ENCODE measurements around the gene DAGLA.

DAGLA gene

GRCh38 chr11:61779666-61780525, 99.7 kb downstream of the DAGLA start:
- H3K4me1 Mint-ChIP-seq (ENCODE audit: low read depth): peaks cover 6% of the 10 kb centered on the region
- no peaks in the 10 kb centered on the region for H3K9me3 Mint-ChIP-seq
- no peaks in the 10 kb centered on the region for H3K36me3 Mint-ChIP-seq (ENCODE audit: low read depth)
- H3K27me3 Mint-ChIP-seq: peaks cover 10% of the 10 kb centered on the region
- H3K4me3 Mint-ChIP-seq: no peak overlapping the region
- H3K27ac Mint-ChIP-seq: no peak overlapping the region

GRCh38 chr11:61780581-61781162, 100.5 kb downstream of the DAGLA start:
- no peak overlapping the region for H3K4me3 Mint-ChIP-seq
- no peak overlapping the region for H3K27ac Mint-ChIP-seq
- H3K36me3 Mint-ChIP-seq (ENCODE audit: low read depth): no peaks in the 10 kb centered on the region
- H3K9me3 Mint-ChIP-seq: no peaks in the 10 kb centered on the region
- peaks cover 6% of the 10 kb centered on the region for H3K4me1 Mint-ChIP-seq (ENCODE audit: low read depth)
- H3K27me3 Mint-ChIP-seq: peaks cover 10% of the 10 kb centered on the region

- H3K36me3 Mint-ChIP-seq (ENCODE audit: low read depth): peaks cover under 1% of the 10 kb centered on the region
- H3K9me3 Mint-ChIP-seq: no peaks in the 10 kb centered on the region
- H3K4me1 Mint-ChIP-seq (ENCODE audit: low read depth): peaks cover 5% of the 10 kb centered on the region
- H3K27ac Mint-ChIP-seq: no peak overlapping the region
- peaks cover 6% of the 10 kb centered on the region for H3K27me3 Mint-ChIP-seq
- no peak overlapping the region for H3K4me3 Mint-ChIP-seq
These were observed 101.4 kb downstream of the DAGLA start for GRCh38 chr11:61781585-61781984.

- H3K4me3 Mint-ChIP-seq: no peak overlapping the region
- H3K27ac Mint-ChIP-seq: no peak overlapping the region
- H3K9me3 Mint-ChIP-seq: no peaks in the 10 kb centered on the region
- peaks cover 5% of the 10 kb centered on the region for H3K27me3 Mint-ChIP-seq
- H3K4me1 Mint-ChIP-seq (ENCODE audit: low read depth): peaks cover 3% of the 10 kb centered on the region
- H3K36me3 Mint-ChIP-seq (ENCODE audit: low read depth): peaks cover 5% of the 10 kb centered on the region
These were observed 102.1 kb downstream of the DAGLA start for GRCh38 chr11:61782299-61782698.

GRCh38 chr11:61782841-61783240, 102.7 kb downstream of the DAGLA start:
- H3K4me1 Mint-ChIP-seq (ENCODE audit: low read depth): peaks cover 3% of the 10 kb centered on the region
- peaks cover 5% of the 10 kb centered on the region for H3K27me3 Mint-ChIP-seq
- H3K4me3 Mint-ChIP-seq: no peak overlapping the region
- no peak overlapping the region for H3K27ac Mint-ChIP-seq
- peaks cover 5% of the 10 kb centered on the region for H3K36me3 Mint-ChIP-seq (ENCODE audit: low read depth)
- H3K9me3 Mint-ChIP-seq: no peaks in the 10 kb centered on the region

GRCh38 chr11:61783717-61784505, 103.7 kb downstream of the DAGLA start:
- H3K4me3 Mint-ChIP-seq: no peak overlapping the region
- H3K27ac Mint-ChIP-seq: no peak overlapping the region
- no peaks in the 10 kb centered on the region for H3K27me3 Mint-ChIP-seq
- H3K9me3 Mint-ChIP-seq: no peaks in the 10 kb centered on the region
- no peaks in the 10 kb centered on the region for H3K4me1 Mint-ChIP-seq (ENCODE audit: low read depth)
- peaks cover 14% of the 10 kb centered on the region for H3K36me3 Mint-ChIP-seq (ENCODE audit: low read depth)

- no peaks in the 10 kb centered on the region for H3K9me3 Mint-ChIP-seq
- no peak overlapping the region for H3K4me3 Mint-ChIP-seq
- H3K27ac Mint-ChIP-seq: no peak overlapping the region
- H3K27me3 Mint-ChIP-seq: no peaks in the 10 kb centered on the region
- peaks cover 19% of the 10 kb centered on the region for H3K36me3 Mint-ChIP-seq (ENCODE audit: low read depth)
- no peaks in the 10 kb centered on the region for H3K4me1 Mint-ChIP-seq (ENCODE audit: low read depth)
These were observed 104.3 kb downstream of the DAGLA start for GRCh38 chr11:61784506-61784805.

- peaks cover 8% of the 10 kb centered on the region for H3K4me1 Mint-ChIP-seq (ENCODE audit: low read depth)
- no peak overlapping the region for H3K27ac Mint-ChIP-seq
- no peaks in the 10 kb centered on the region for H3K27me3 Mint-ChIP-seq
- H3K36me3 Mint-ChIP-seq (ENCODE audit: low read depth): peaks cover 32% of the 10 kb centered on the region
- no peak overlapping the region for H3K4me3 Mint-ChIP-seq
- no peaks in the 10 kb centered on the region for H3K9me3 Mint-ChIP-seq
These were observed 105.7 kb downstream of the DAGLA start for GRCh38 chr11:61785837-61786402.

GRCh38 chr11:61787928-61788491, 107.8 kb downstream of the DAGLA start:
- Mint-ChIP-seq H3K27ac (no peak overlapping the region), H3K36me3 (ENCODE audit: low read depth) (peaks cover 38% of the 10 kb centered on the region), H3K27me3 (no peaks in the 10 kb centered on the region), H3K4me1 (ENCODE audit: low read depth) (peaks cover 16% of the 10 kb centered on the region), H3K4me3 (no peak overlapping the region), H3K9me3 (no peaks in the 10 kb centered on the region)

- peak overlapping the region; percentile 92 for H3K4me3 Mint-ChIP-seq
- H3K9me3 Mint-ChIP-seq: no peaks in the 10 kb centered on the region
- no peaks in the 10 kb centered on the region for H3K27me3 Mint-ChIP-seq
- H3K4me1 Mint-ChIP-seq (ENCODE audit: low read depth): peaks cover 47% of the 10 kb centered on the region
- peaks cover 63% of the 10 kb centered on the region for H3K36me3 Mint-ChIP-seq (ENCODE audit: low read depth)
- peak overlapping the region; percentile 100 for H3K27ac Mint-ChIP-seq
These were observed 111.6 kb downstream of the DAGLA start for GRCh38 chr11:61791737-61792309.

- Mint-ChIP-seq H3K4me3 (peak within 1 kb of the TSS; percentile 92), H3K9me3 (no peaks in the 10 kb centered on the region), H3K4me1 (ENCODE audit: low read depth) (peaks cover 50% of the 10 kb centered on the region), H3K36me3 (ENCODE audit: low read depth) (peaks cover 67% of the 10 kb centered on the region), H3K27ac (peak within 1 kb of the TSS; percentile 100), H3K27me3 (no peaks in the 10 kb centered on the region)
These were observed 112.3 kb downstream of the DAGLA start, which contains the start of the genes FEN1 and TMEM258 for GRCh38 chr11:61792310-61793082. Gene FEN1, plus strand, starts transcription at chr11:61792911. Its CDS starts 2,451 bp downstream, at chr11:61795362. Gene TMEM258, minus strand, starts transcription at chr11:61792599. Its CDS starts 41 bp downstream, at chr11:61792558.

- no peaks in the 10 kb centered on the region for H3K27me3 Mint-ChIP-seq
- peaks cover 71% of the 10 kb centered on the region for H3K36me3 Mint-ChIP-seq (ENCODE audit: low read depth)
- peaks cover 50% of the 10 kb centered on the region for H3K4me1 Mint-ChIP-seq (ENCODE audit: low read depth)
- H3K27ac Mint-ChIP-seq: peak overlapping the region; percentile 100
- H3K9me3 Mint-ChIP-seq: no peaks in the 10 kb centered on the region
- peak overlapping the region; percentile 92 for H3K4me3 Mint-ChIP-seq
These were observed 113.1 kb downstream of the DAGLA start for GRCh38 chr11:61793083-61793828.

- H3K36me3 Mint-ChIP-seq (ENCODE audit: low read depth): peaks cover 70% of the 10 kb centered on the region
- no peaks in the 10 kb centered on the region for H3K9me3 Mint-ChIP-seq
- H3K4me1 Mint-ChIP-seq (ENCODE audit: low read depth): peaks cover 52% of the 10 kb centered on the region
- no peaks in the 10 kb centered on the region for H3K27me3 Mint-ChIP-seq
- H3K4me3 Mint-ChIP-seq: peak overlapping the region; percentile 92
- H3K27ac Mint-ChIP-seq: peak overlapping the region; percentile 100
These were observed 113.6 kb downstream of the DAGLA start for GRCh38 chr11:61793829-61794204.
